Neural progenitor cell (in vitro differentiated cells): ENCODE results near the gene GLCCI1. TPM values are rescaled to one million over a fixed set of nuclear protein-coding genes. Genes with fewer than 3 reads are reported as not detected.

Experiments
- DNase-seq: peaks from one replicate; pipeline ENCODE4 v3.0.0-alpha.2; 2016; ENCODE audit warnings: low spot score
- H2AFZ ChIP-seq: fragments of 200-600 bp; sonication (generic); replicated peaks from 2 replicates; pipeline ENCODE4 v1.6.1; 2016; ENCODE audit warnings: antibody characterized with exemption
- H3F3A ChIP-seq: fragments of 200-600 bp; sonication (generic); 2 replicates; pipeline ENCODE4 v1.6.1; 2016; ENCODE audit warnings: antibody characterized with exemption, low read depth
- H3K27ac ChIP-seq: fragments of 200-600 bp; sonication (generic); 2 replicates; pipeline ENCODE4 v1.5.1; 2016; ENCODE audit warnings: mild to moderate bottlenecking
- H3K27me3 ChIP-seq: fragments of 200-600 bp; sonication (generic); 2 replicates; pipeline ENCODE4 v1.6.1; 2016; ENCODE audit warnings: mild to moderate bottlenecking, moderate library complexity
- H3K36me3 ChIP-seq: fragments of 200-600 bp; sonication (generic); 2 replicates; pipeline ENCODE4 v1.5.1; 2016
- H3K4me1 ChIP-seq: fragments of 200-600 bp; sonication (generic); 2 replicates; pipeline ENCODE4 v1.6.1; 2016; ENCODE audit warnings: mixed run types
- H3K4me2 ChIP-seq: fragments of 200-600 bp; sonication (generic); 2 replicates; pipeline ENCODE4 v1.6.1; 2016
- H3K4me3 ChIP-seq: fragments of 200-600 bp; sonication (generic); 2 replicates; pipeline ENCODE4 v1.5.1; 2016
- H3K79me2 ChIP-seq: fragments of 200-600 bp; sonication (generic); 2 replicates; pipeline ENCODE4 v1.6.1; 2016; ENCODE audit warnings: low read depth
- H3K9ac ChIP-seq: fragments of 200-600 bp; sonication (generic); 2 replicates; pipeline ENCODE4 v1.6.1; 2016
- H3K9me3 ChIP-seq: fragments of 200-600 bp; sonication (generic); 2 replicates; pipeline ENCODE4 v1.5.1; 2016; ENCODE audit warnings: low read depth
- H4K20me1 ChIP-seq: fragments of 200-600 bp; sonication (generic); 2 replicates; pipeline ENCODE4 v1.6.1; 2016; ENCODE audit warnings: low read depth
- H3K27ac Mint-ChIP-seq: 3 replicates; pipeline ENCODE4 v1.8.0; 2021; ENCODE audit warnings: mixed read lengths
- H3K27me3 Mint-ChIP-seq: 2 replicates; pipeline ENCODE4 v1.8.0; 2022; ENCODE audit warnings: low read depth, mild to moderate bottlenecking, inconsistent platforms, moderate library complexity, mixed read lengths; ENCODE audit not compliant: insufficient read depth
- H3K36me3 Mint-ChIP-seq: 3 replicates; pipeline ENCODE4 v1.8.0; 2021; ENCODE audit warnings: mixed read lengths
- H3K4me1 Mint-ChIP-seq: 3 replicates; pipeline ENCODE4 v1.8.0; 2021; ENCODE audit warnings: mixed read lengths
- H3K4me3 Mint-ChIP-seq: 3 replicates; pipeline ENCODE4 v1.8.0; 2021; ENCODE audit warnings: mild to moderate bottlenecking, moderate library complexity, mixed read lengths
- H3K9me3 Mint-ChIP-seq: 3 replicates; pipeline ENCODE4 v1.8.0; 2020; ENCODE audit warnings: mixed read lengths
- CTCF ChIP-seq: fragments of 200-600 bp; sonication (generic); IDR thresholded peaks from 2 replicates; pipeline ENCODE4 v1.5.1; 2017; ENCODE audit warnings: antibody characterized with exemption, mild to moderate bottlenecking
- EZH2 ChIP-seq: fragments of 200-600 bp; sonication (generic); IDR thresholded peaks from 2 replicates; pipeline ENCODE4 v1.6.1; 2017; ENCODE audit warnings: antibody characterized with exemption, mild to moderate bottlenecking, moderate library complexity
- EZH2phosphoT487 ChIP-seq: fragments of 200-600 bp; sonication (generic); IDR thresholded peaks from 2 replicates; pipeline ENCODE4 v1.6.1; 2017; ENCODE audit warnings: antibody characterized with exemption
- total RNA-seq: library from RNA; depleted of rRNA; stranded (reverse); fragments of >200 nt; gene quantifications from 2 replicates; pipeline ENCODE4 v1.2.3, GENCODE V29; 2015; ENCODE audit warnings: low replicate concordance

The GLCCI1 gene
- total RNA-seq, 1 donor from 2014 or later, result 78.0 TPM

GRCh38 chr7:7943951-7944350 lies 24.6 kb upstream of the GLCCI1 start:
- Histone ChIP-seq H4K20me1 (no peaks in the 10 kb centered on the region), H3K9ac (no peak overlapping the region), H2AFZ (no peak overlapping the region), H3K79me2 (no peaks in the 10 kb centered on the region), H3K4me2 (no peak overlapping the region), H3K27ac (no peak overlapping the region), H3K4me1 (no peaks in the 10 kb centered on the region), H3F3A (no peaks in the 10 kb centered on the region), H3K27me3 (no peaks in the 10 kb centered on the region), H3K36me3 (no peaks in the 10 kb centered on the region), H3K4me3 (no peak overlapping the region), H3K9me3 (no peaks in the 10 kb centered on the region)
- H3K27ac Mint-ChIP-seq, result no peak overlapping the region
- no peak overlapping the region for H3K4me3 Mint-ChIP-seq
- no peaks in the 10 kb centered on the region for H3K27me3 Mint-ChIP-seq
- DNase-seq, result no peak
- no peaks in the 10 kb centered on the region for H3K36me3 Mint-ChIP-seq
- no peaks in the 10 kb centered on the region for H3K9me3 Mint-ChIP-seq
- TF ChIP-seq EZH2, result no peak
- no peak for TF ChIP-seq EZH2phosphoT487
- TF ChIP-seq CTCF, result no peak
- peaks cover 4% of the 10 kb centered on the region for H3K4me1 Mint-ChIP-seq

GRCh38 chr7:7944619-7945282 lies 23.8 kb upstream of the GLCCI1 start:
- no peak overlapping the region for H3K4me3 Mint-ChIP-seq
- Histone ChIP-seq H4K20me1 (no peaks in the 10 kb centered on the region), H3K27ac (no peak overlapping the region), H3K4me1 (no peaks in the 10 kb centered on the region), H3K9ac (no peak overlapping the region), H3F3A (no peaks in the 10 kb centered on the region), H3K9me3 (no peaks in the 10 kb centered on the region), H3K79me2 (no peaks in the 10 kb centered on the region), H2AFZ (no peak overlapping the region), H3K4me2 (no peak overlapping the region), H3K4me3 (no peak overlapping the region), H3K36me3 (no peaks in the 10 kb centered on the region), H3K27me3 (no peaks in the 10 kb centered on the region)
- no peaks in the 10 kb centered on the region for H3K9me3 Mint-ChIP-seq
- H3K4me1 Mint-ChIP-seq, result peaks cover 4% of the 10 kb centered on the region
- DNase-seq, result peak; percentile 25
- no peaks in the 10 kb centered on the region for H3K27me3 Mint-ChIP-seq
- no peak for TF ChIP-seq CTCF
- TF ChIP-seq EZH2, result no peak
- no peak for TF ChIP-seq EZH2phosphoT487
- no peak overlapping the region for H3K27ac Mint-ChIP-seq
- no peaks in the 10 kb centered on the region for H3K36me3 Mint-ChIP-seq

GRCh38 chr7:7946486-7946885 lies 22.1 kb upstream of the GLCCI1 start:
- no peaks in the 10 kb centered on the region for H4K20me1 ChIP-seq
- H3K27ac ChIP-seq, result no peak overlapping the region
- H3K27me3 ChIP-seq, result no peaks in the 10 kb centered on the region
- no peaks in the 10 kb centered on the region for H3F3A ChIP-seq
- H3K4me3 ChIP-seq, result no peak overlapping the region
- H3K27me3 Mint-ChIP-seq, result no peaks in the 10 kb centered on the region
- no peaks in the 10 kb centered on the region for H3K36me3 ChIP-seq
- no peak overlapping the region for H2AFZ ChIP-seq
- no peak overlapping the region for H3K27ac Mint-ChIP-seq
- no peak overlapping the region for H3K4me2 ChIP-seq
- H3K9me3 ChIP-seq, result no peaks in the 10 kb centered on the region
- no peak for TF ChIP-seq EZH2
- TF ChIP-seq CTCF, result no peak
- no peak for TF ChIP-seq EZH2phosphoT487
- H3K4me3 Mint-ChIP-seq, result no peak overlapping the region
- no peaks in the 10 kb centered on the region for H3K36me3 Mint-ChIP-seq
- H3K4me1 Mint-ChIP-seq, result peaks cover 4% of the 10 kb centered on the region
- H3K79me2 ChIP-seq, result no peaks in the 10 kb centered on the region
- peaks cover 3% of the 10 kb centered on the region for H3K9me3 Mint-ChIP-seq
- DNase-seq, result no peak
- H3K4me1 ChIP-seq, result no peaks in the 10 kb centered on the region
- no peak overlapping the region for H3K9ac ChIP-seq
